Fibroblast of villous mesenchyme (primary cell): Measurements from ENCODE around the gene PSTK. TPM values are rescaled to one million over a fixed set of nuclear protein-coding genes. Genes with fewer than 3 reads are reported as not detected.

Source experiments
- DNase-seq: peaks from one replicate; pipeline ENCODE4 v3.0.0-alpha.2; 2010; ENCODE audit warnings: low read depth
- H3K4me3 ChIP-seq: 2 replicates; pipeline ENCODE4 v1.5.1; 2011; ENCODE audit warnings: low read depth, mild to moderate bottlenecking, low read length
- total RNA-seq: library from RNA; depleted of rRNA; stranded (reverse); fragments of >200 nt; gene quantifications from 2 replicates; pipeline ENCODE4 v1.2.3, GENCODE V29; 2012
- TF ChIP-seq, protein P1 (sequence below): IDR thresholded peaks from 2 replicates; pipeline ENCODE4 v1.5.1; 2012; ENCODE audit warnings: low read depth, mild to moderate bottlenecking, low read length; ENCODE audit not compliant: insufficient read depth

The PSTK gene
- total RNA-seq, 1 donor = 5.6 TPM

DNA sequence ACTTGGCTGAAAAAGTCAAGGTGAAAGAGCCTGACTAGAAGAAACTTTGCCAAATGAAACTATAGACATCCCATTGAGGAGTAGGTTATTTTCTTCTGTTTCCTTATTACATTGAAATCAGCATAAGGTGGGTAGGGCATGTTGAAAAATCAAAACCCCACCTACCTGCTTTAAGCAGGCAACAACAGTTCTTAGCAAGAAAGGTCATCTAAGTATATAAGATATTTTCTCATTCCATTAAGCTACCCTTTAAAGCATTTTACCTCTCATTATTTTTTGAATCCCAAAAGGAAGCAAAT lies 59.4 kb downstream of the PSTK start:
- TF ChIP-seq, protein P1, sequence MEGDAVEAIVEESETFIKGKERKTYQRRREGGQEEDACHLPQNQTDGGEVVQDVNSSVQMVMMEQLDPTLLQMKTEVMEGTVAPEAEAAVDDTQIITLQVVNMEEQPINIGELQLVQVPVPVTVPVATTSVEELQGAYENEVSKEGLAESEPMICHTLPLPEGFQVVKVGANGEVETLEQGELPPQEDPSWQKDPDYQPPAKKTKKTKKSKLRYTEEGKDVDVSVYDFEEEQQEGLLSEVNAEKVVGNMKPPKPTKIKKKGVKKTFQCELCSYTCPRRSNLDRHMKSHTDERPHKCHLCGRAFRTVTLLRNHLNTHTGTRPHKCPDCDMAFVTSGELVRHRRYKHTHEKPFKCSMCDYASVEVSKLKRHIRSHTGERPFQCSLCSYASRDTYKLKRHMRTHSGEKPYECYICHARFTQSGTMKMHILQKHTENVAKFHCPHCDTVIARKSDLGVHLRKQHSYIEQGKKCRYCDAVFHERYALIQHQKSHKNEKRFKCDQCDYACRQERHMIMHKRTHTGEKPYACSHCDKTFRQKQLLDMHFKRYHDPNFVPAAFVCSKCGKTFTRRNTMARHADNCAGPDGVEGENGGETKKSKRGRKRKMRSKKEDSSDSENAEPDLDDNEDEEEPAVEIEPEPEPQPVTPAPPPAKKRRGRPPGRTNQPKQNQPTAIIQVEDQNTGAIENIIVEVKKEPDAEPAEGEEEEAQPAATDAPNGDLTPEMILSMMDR = no peak
- H3K4me3 ChIP-seq = no peak overlapping the region
- no peak for DNase-seq

Other genes starting within 250 kb of the PSTK start
- gene CUZD1, start 134.5 kb upstream of the PSTK start, total RNA-seq = 0.32 and 0.43 TPM in 2 replicates
- gene FAM24B, start 100.8 kb upstream of the PSTK start, total RNA-seq = 2.9 and 3.5 TPM in 2 replicates
- not detected in 2 replicates for gene FAM24A, start 69.8 kb upstream of the PSTK start, total RNA-seq
- gene C10orf88, start 26.2 kb upstream of the PSTK start, total RNA-seq = 9.7 and 9.9 TPM in 2 replicates
- gene IKZF5, start 28.4 kb downstream of the PSTK start, total RNA-seq = 2.9 and 4.3 TPM in 2 replicates
- gene ACADSB, start 28.6 kb downstream of the PSTK start, total RNA-seq = 4.2 and 4.3 TPM in 2 replicates
- not detected in 2 replicates for gene HMX3, start 155.6 kb downstream of the PSTK start, total RNA-seq
- not detected in 2 replicates for gene HMX2, start 167.7 kb downstream of the PSTK start, total RNA-seq
- gene BUB3, start 174.0 kb downstream of the PSTK start, total RNA-seq = 134 and 158 TPM in 2 replicates